HG03520 (cell line): Measurements from ENCODE around the gene DNAJA2.

Experiments used
- ATAC-seq: cut with Tn5 transposase; IDR thresholded peaks from one replicate; pipeline ENCODE4 v1.9.1; 2021; ENCODE audit warnings: mild to moderate bottlenecking, moderate library complexity; ENCODE audit not compliant: unreplicated experiment

DNAJA2 gene

GRCh38 chr16:46906360-46907060 lies 67.0 kb downstream of the DNAJA2 start:
- no peak for ATAC-seq
